Activated CD4-positive, alpha-beta T cell treated with anti-CD3 and anti-CD28 coated beads, Interleukin-2, amount 10 ng/mL, durations not matched to agents 7 days and 5 days (primary cell): ENCODE results near the gene KIF16B. TPM values are rescaled to one million over a fixed set of nuclear protein-coding genes. Genes with fewer than 3 reads are reported as not detected.
"Not testable (repeated sequence)": the region's sequence is repeated elsewhere in the genome, so short reads cannot be mapped to it uniquely, and the experiment has no call there.

Experiments
- CTCF ChIA-PET: fragments of 350-600 bp; sonication (Branson Sonifier 250); formaldehyde crosslinking; loops from one replicate; lab custom pipeline; 2021; ENCODE audit warnings: antibody characterized with exemption; lab: Charles Lee
- POLR2A ChIA-PET: fragments of 350-600 bp; sonication (Branson Sonifier 250); formaldehyde crosslinking; loops from one replicate; lab custom pipeline; 2021; ENCODE audit warnings: antibody characterized with exemption; lab: Charles Lee
- DNase-seq: peaks from one replicate; pipeline ENCODE4 v3.0.0-alpha.2; 2020
- H3K27ac Mint-ChIP-seq: one replicate; pipeline ENCODE4 v1.8.0; 2021; ENCODE audit warnings: mild to moderate bottlenecking, moderate library complexity, mixed read lengths
- H3K27me3 Mint-ChIP-seq: one replicate; pipeline ENCODE4 v1.8.0; 2021; ENCODE audit warnings: mixed read lengths
- H3K36me3 Mint-ChIP-seq: one replicate; pipeline ENCODE4 v1.8.0; 2021; ENCODE audit warnings: low read depth, mixed read lengths
- H3K4me1 Mint-ChIP-seq: one replicate; pipeline ENCODE4 v1.8.0; 2021; ENCODE audit warnings: mixed read lengths
- H3K4me3 Mint-ChIP-seq: one replicate; pipeline ENCODE4 v1.8.0; 2021; ENCODE audit warnings: mild to moderate bottlenecking, moderate library complexity, mixed read lengths
- H3K9me3 Mint-ChIP-seq: one replicate; pipeline ENCODE4 v1.8.0; 2021; ENCODE audit warnings: mixed read lengths
- total RNA-seq, 2 experiments: library from RNA; stranded (reverse); gene quantifications; one replicate each; pipeline ENCODE4 v1.2.3, GENCODE V29; 2021

The KIF16B gene
- total RNA-seq, 2 experiments from 2014 or later = 9.4 to 10.3 TPM

- H3K4me3 Mint-ChIP-seq, CTCF ChIA-PET, DNase-seq, POLR2A ChIA-PET, H3K9me3 Mint-ChIP-seq, H3K4me1 Mint-ChIP-seq, H3K27me3 Mint-ChIP-seq, H3K27ac Mint-ChIP-seq: not testable (repeated sequence)
- H3K36me3 Mint-ChIP-seq = peaks cover 11% of the 10 kb centered on the region
Observed at GRCh38 chr20:16519673-16520072, 53.6 kb downstream of the KIF16B start.

- DNase-seq = no peak
Observed at GRCh38 chr20:16518784-16519084, 54.5 kb downstream of the KIF16B start.

GRCh38 chr20:16517946-16518783, 55.1 kb downstream of the KIF16B start:
- H3K27ac Mint-ChIP-seq = no peak overlapping the region
- H3K36me3 Mint-ChIP-seq = peaks cover 1% of the 10 kb centered on the region
- no peaks in the 10 kb centered on the region for H3K27me3 Mint-ChIP-seq
- H3K4me1 Mint-ChIP-seq = peaks cover 3% of the 10 kb centered on the region
- no peak overlapping the region for H3K4me3 Mint-ChIP-seq
- no peaks in the 10 kb centered on the region for H3K9me3 Mint-ChIP-seq
- DNase-seq = peak; percentile 37
- ChIA-PET POLR2A (no interaction called here), CTCF (no interaction called here)

More at GRCh38 chr20:16518784-16519084, 54.5 kb downstream of the KIF16B start:
- Mint-ChIP-seq H3K36me3 (peaks cover 4% of the 10 kb centered on the region), H3K4me3 (no peak overlapping the region), H3K27ac (no peak overlapping the region), H3K4me1 (peaks cover 3% of the 10 kb centered on the region), H3K9me3 (no peaks in the 10 kb centered on the region), H3K27me3 (no peaks in the 10 kb centered on the region)
- CTCF ChIA-PET = interaction anchor here (0.6 kb wide), 1 partner anchor 75 kb away, joined by 3 read pairs; no protein-coding TSS in a partner anchor
- POLR2A ChIA-PET = no interaction called here

- H3K27ac Mint-ChIP-seq = no peak overlapping the region
- H3K9me3 Mint-ChIP-seq = no peaks in the 10 kb centered on the region
- ChIA-PET POLR2A (no interaction called here), CTCF (interaction anchor here (1.0 kb wide), 1 partner anchor 25 kb away, joined by 3 read pairs; no protein-coding TSS in a partner anchor)
- peaks cover 3% of the 10 kb centered on the region for H3K4me1 Mint-ChIP-seq
- H3K4me3 Mint-ChIP-seq = no peak overlapping the region
- DNase-seq = no peak
- H3K36me3 Mint-ChIP-seq = no peaks in the 10 kb centered on the region
- no peaks in the 10 kb centered on the region for H3K27me3 Mint-ChIP-seq
Observed at GRCh38 chr20:16516794-16517193, 56.5 kb downstream of the KIF16B start.

GRCh38 chr20:16515046-16515445, 58.2 kb downstream of the KIF16B start:
- Mint-ChIP-seq H3K9me3 (no peaks in the 10 kb centered on the region), H3K36me3 (peaks cover 4% of the 10 kb centered on the region), H3K4me3 (no peak overlapping the region), H3K27me3 (no peaks in the 10 kb centered on the region), H3K27ac (no peak overlapping the region), H3K4me1 (peaks cover 3% of the 10 kb centered on the region)
- DNase-seq = no peak
- CTCF ChIA-PET = no interaction called here
- POLR2A ChIA-PET = no interaction called here

- DNase-seq = no peak
- H3K4me3 Mint-ChIP-seq = no peak overlapping the region
- no peaks in the 10 kb centered on the region for H3K9me3 Mint-ChIP-seq
- peaks cover 3% of the 10 kb centered on the region for H3K4me1 Mint-ChIP-seq
- POLR2A ChIA-PET = no interaction called here
- H3K36me3 Mint-ChIP-seq = peaks cover 4% of the 10 kb centered on the region
- CTCF ChIA-PET = interaction anchor here (0.6 to 0.7 kb wide), 2 partner anchors 62 to 218 kb away, joined by 3 read pairs; no protein-coding TSS in a partner anchor
- H3K27me3 Mint-ChIP-seq = no peaks in the 10 kb centered on the region
- no peak overlapping the region for H3K27ac Mint-ChIP-seq
Observed at GRCh38 chr20:16514140-16514539, 59.1 kb downstream of the KIF16B start.

- no peaks in the 10 kb centered on the region for H3K27me3 Mint-ChIP-seq
- POLR2A ChIA-PET = no interaction called here
- H3K9me3 Mint-ChIP-seq = peaks cover 3% of the 10 kb centered on the region
- CTCF ChIA-PET = no interaction called here
- peaks cover 12% of the 10 kb centered on the region for H3K4me1 Mint-ChIP-seq
- no peak overlapping the region for H3K4me3 Mint-ChIP-seq
- no peak overlapping the region for H3K27ac Mint-ChIP-seq
- no peak for DNase-seq
- peaks cover 28% of the 10 kb centered on the region for H3K36me3 Mint-ChIP-seq
Observed at GRCh38 chr20:16505894-16506293, 67.4 kb downstream of the KIF16B start.

GRCh38 chr20:16501301-16501700, 71.9 kb downstream of the KIF16B start:
- ChIA-PET POLR2A (no interaction called here), CTCF (no interaction called here)
- H3K36me3 Mint-ChIP-seq = peaks cover 36% of the 10 kb centered on the region
- peaks cover 39% of the 10 kb centered on the region for H3K4me1 Mint-ChIP-seq
- no peak for DNase-seq
- H3K9me3 Mint-ChIP-seq = peaks cover 7% of the 10 kb centered on the region
- H3K27ac Mint-ChIP-seq = peak overlapping the region; percentile 58
- H3K4me3 Mint-ChIP-seq = no peak overlapping the region
- H3K27me3 Mint-ChIP-seq = no peaks in the 10 kb centered on the region

- POLR2A ChIA-PET = no interaction called here
- CTCF ChIA-PET = no interaction called here
- H3K9me3 Mint-ChIP-seq = peaks cover 7% of the 10 kb centered on the region
- H3K27ac Mint-ChIP-seq = no peak overlapping the region
- H3K36me3 Mint-ChIP-seq = peaks cover 29% of the 10 kb centered on the region
- DNase-seq = no peak
- H3K4me1 Mint-ChIP-seq = peaks cover 39% of the 10 kb centered on the region
- no peaks in the 10 kb centered on the region for H3K27me3 Mint-ChIP-seq
- no peak overlapping the region for H3K4me3 Mint-ChIP-seq
Observed at GRCh38 chr20:16500197-16500596, 73.1 kb downstream of the KIF16B start.

- H3K36me3 Mint-ChIP-seq = peaks cover 29% of the 10 kb centered on the region
- POLR2A ChIA-PET = no interaction called here
- DNase-seq = no peak
Observed at GRCh38 chr20:16498526-16499253, 74.6 kb downstream of the KIF16B start.

GRCh38 chr20:16497896-16498295, 75.4 kb downstream of the KIF16B start:
- no peak overlapping the region for H3K4me3 Mint-ChIP-seq
- peaks cover 7% of the 10 kb centered on the region for H3K9me3 Mint-ChIP-seq
- H3K27me3 Mint-ChIP-seq = no peaks in the 10 kb centered on the region
- peaks cover 39% of the 10 kb centered on the region for H3K4me1 Mint-ChIP-seq
- ChIA-PET CTCF (no interaction called here), POLR2A (no interaction called here)
- no peak overlapping the region for H3K27ac Mint-ChIP-seq
- no peak for DNase-seq
- peaks cover 23% of the 10 kb centered on the region for H3K36me3 Mint-ChIP-seq

More at GRCh38 chr20:16498526-16499253, 74.6 kb downstream of the KIF16B start:
- Mint-ChIP-seq H3K4me1 (peaks cover 39% of the 10 kb centered on the region), H3K27ac (no peak overlapping the region), H3K27me3 (no peaks in the 10 kb centered on the region), H3K9me3 (peaks cover 7% of the 10 kb centered on the region), H3K4me3 (no peak overlapping the region)
- CTCF ChIA-PET = no interaction called here

- POLR2A ChIA-PET = no interaction called here
- Mint-ChIP-seq H3K27ac (no peak overlapping the region), H3K36me3 (peaks cover 7% of the 10 kb centered on the region), H3K9me3 (no peaks in the 10 kb centered on the region), H3K4me3 (no peak overlapping the region), H3K27me3 (no peaks in the 10 kb centered on the region), H3K4me1 (peaks cover 17% of the 10 kb centered on the region)
- no peak for DNase-seq
- CTCF ChIA-PET = no interaction called here
Observed at GRCh38 chr20:16493486-16493885, 79.8 kb downstream of the KIF16B start.

- Mint-ChIP-seq H3K27ac (no peak overlapping the region), H3K36me3 (peaks cover 2% of the 10 kb centered on the region), H3K27me3 (no peaks in the 10 kb centered on the region), H3K4me3 (no peak overlapping the region), H3K9me3 (no peaks in the 10 kb centered on the region), H3K4me1 (peaks cover 13% of the 10 kb centered on the region)
- POLR2A ChIA-PET = no interaction called here
- CTCF ChIA-PET = no interaction called here
- no peak for DNase-seq
Observed at GRCh38 chr20:16491294-16491905, 81.8 kb downstream of the KIF16B start.
